GM10266 (cell line): ENCODE results near the gene SND1.

Experiments
- DNase-seq: peaks from one replicate; pipeline ENCODE4 v3.0.0; 2012; ENCODE audit errors: extremely low spot score
- CTCF ChIP-seq: IDR thresholded peaks from 2 replicates; pipeline ENCODE4 v1.5.1; 2012; ENCODE audit warnings: mild to moderate bottlenecking, low read depth; ENCODE audit not compliant: control insufficient read depth, insufficient read depth; ENCODE audit errors: missing control alignments

SND1 gene

GRCh38 chr7:128059143-128059988 is 407.4 kb downstream of the SND1 start:
- TF ChIP-seq CTCF: no peak
- DNase-seq: no peak

- no peak for DNase-seq
Measured at GRCh38 chr7:128060018-128060417, 408.0 kb downstream of the SND1 start.

GRCh38 chr7:128063088-128063487 is 411.1 kb downstream of the SND1 start:
- no peak for DNase-seq
- TF ChIP-seq CTCF: no peak

More at GRCh38 chr7:128060018-128060417, 408.0 kb downstream of the SND1 start:
- TF ChIP-seq CTCF: no peak

GRCh38 chr7:128065872-128066271 is 413.9 kb downstream of the SND1 start:
- DNase-seq: no peak
- TF ChIP-seq CTCF: no peak

GRCh38 chr7:128066395-128066794 is 414.4 kb downstream of the SND1 start:
- DNase-seq: no peak
- TF ChIP-seq CTCF: no peak

- no peak for TF ChIP-seq CTCF
Measured at GRCh38 chr7:128066858-128067257, 414.9 kb downstream of the SND1 start.

GRCh38 chr7:128067983-128068382 is 416.0 kb downstream of the SND1 start:
- no peak for TF ChIP-seq CTCF

More at GRCh38 chr7:128066858-128067257, 414.9 kb downstream of the SND1 start:
- no peak for DNase-seq

More at GRCh38 chr7:128067983-128068382, 416.0 kb downstream of the SND1 start:
- DNase-seq: no peak
